Endothelial cell of umbilical vein (primary cell): ENCODE data around the gene FGF12. TPM values are rescaled to one million over a fixed set of nuclear protein-coding genes. Genes with fewer than 3 reads are reported as not detected.

Experiments used
- BruUV-seq: library from RNA; stranded (reverse); fragments of 400-500 nt; replicated peaks from 2 replicates; lab custom pipeline; 2021; lab: Mats Ljungman, UMichigan
- CTCF ChIA-PET: fragments of 300-600, 350-600 bp; sonication (Branson Sonifier 250); formaldehyde crosslinking; loops from one replicate; lab custom pipeline; 2021; ENCODE audit warnings: antibody characterized with exemption, inconsistent platforms; lab: Charles Lee
- POLR2A ChIA-PET: fragments of 300-600, 350-600 bp; sonication (Branson Sonifier 250); formaldehyde crosslinking; loops from one replicate; lab custom pipeline; 2021; ENCODE audit warnings: antibody characterized with exemption, inconsistent platforms; lab: Charles Lee
- DNase-seq: peaks from one replicate; pipeline ENCODE4 v3.0.0-alpha.2; 2011; ENCODE audit warnings: low read depth, low spot score
- FAIRE-seq: peaks from 2 replicates; lab custom pipeline; 2011; peaks lifted over from hg19 to GRCh38; lab: Jason Lieb, UNC
- H2AFZ ChIP-seq: 2 replicates; pipeline ENCODE4 v1.6.0; 2012; ENCODE audit warnings: low read depth, low read length, control low read depth, inconsistent platforms
- H3K27ac ChIP-seq: 2 replicates; pipeline ENCODE4 v1.5.1; 2011; ENCODE audit warnings: low read depth, mild to moderate bottlenecking, control low read depth, low read length, moderate library complexity; ENCODE audit not compliant: insufficient read depth
- H3K27me3 ChIP-seq, 2 experiments: 2 replicates each; pipeline versions ENCODE4 v1.6.0 to v1.6.1; 2011; ENCODE audit warnings: low read length in 2 of 2, mixed read lengths in 1 of 2; ENCODE audit not compliant: control insufficient read depth in 2 of 2, insufficient read depth in 2 of 2
- H3K36me3 ChIP-seq, 2 experiments: 2 replicates in 1 of 2; 3 replicates in 1 of 2; pipeline ENCODE4 v1.5.1; 2011; ENCODE audit warnings: low read length in 2 of 2, mild to moderate bottlenecking in 1 of 2, moderate library complexity in 1 of 2; ENCODE audit not compliant: control insufficient read depth in 2 of 2, insufficient read depth in 2 of 2; ENCODE audit errors: extremely low read depth in 1 of 2
- H3K4me1 ChIP-seq: 3 replicates; pipeline ENCODE4 v1.5.1; 2011; ENCODE audit warnings: mild to moderate bottlenecking, low read length; ENCODE audit not compliant: control insufficient read depth, insufficient read depth; ENCODE audit errors: extremely low read depth
- H3K4me2 ChIP-seq: 2 replicates; pipeline ENCODE4 v1.6.1; 2011; ENCODE audit warnings: low read length, control low read depth, mixed read lengths; ENCODE audit not compliant: insufficient read depth
- H3K4me3 ChIP-seq, 3 experiments: fragments of 200-600 bp in 1 of 3; sonication (generic), shearing (Covaris generic) in 1 of 3; replicated peaks in 1 of 3; 2 replicates each; pipeline ENCODE4 v1.5.1; 2011 to 2016; ENCODE audit warnings: control low read depth in 3 of 3, low read length in 3 of 3, mild to moderate bottlenecking in 2 of 3, inconsistent platforms in 1 of 3, low read depth in 1 of 3, moderate library complexity in 1 of 3; ENCODE audit not compliant: insufficient read depth in 1 of 3
- H3K79me2 ChIP-seq: 2 replicates; pipeline ENCODE4 v1.6.0; 2012; ENCODE audit warnings: low read length, inconsistent platforms; ENCODE audit not compliant: control insufficient read depth, insufficient read depth
- H3K9ac ChIP-seq: replicated peaks from 2 replicates; pipeline ENCODE3; 2011; ENCODE audit warnings: low read length, control low read depth; ENCODE audit not compliant: insufficient read depth; ENCODE audit errors: extremely low read depth
- H3K9me1 ChIP-seq: replicated peaks from 3 replicates; pipeline ENCODE4 v1.6.0; 2011; ENCODE audit warnings: mild to moderate bottlenecking, low read length; ENCODE audit not compliant: control insufficient read depth, insufficient read depth; ENCODE audit errors: extremely low read depth
- H3K9me3 ChIP-seq: replicated peaks from 2 replicates; pipeline ENCODE4 v1.5.1; 2012; ENCODE audit warnings: low read length, inconsistent platforms; ENCODE audit not compliant: control insufficient read depth, insufficient read depth
- H4K20me1 ChIP-seq: replicated peaks from 2 replicates; pipeline ENCODE3; 2011; ENCODE audit warnings: mild to moderate bottlenecking, low read length; ENCODE audit not compliant: control insufficient read depth, insufficient read depth; ENCODE audit errors: extremely low read depth
- CTCF ChIP-seq, 2 donors: IDR thresholded peaks; 1 replicate in 1 of 2; 2 replicates in 1 of 2; pipeline ENCODE4 v1.5.1; 2011; ENCODE audit warnings: low read length in 2 of 2, mild to moderate bottlenecking in 2 of 2, moderate library complexity in 2 of 2, control low read depth in 1 of 2, inconsistent platforms in 1 of 2, low read depth in 1 of 2; ENCODE audit not compliant: insufficient read depth in 1 of 2; ENCODE audit errors: extremely low read depth in 1 of 2
- EZH2 ChIP-seq: IDR thresholded peaks from 2 replicates; pipeline ENCODE4 v1.6.1; 2012; ENCODE audit warnings: borderline replicate concordance, low read depth, mild to moderate bottlenecking, moderate library complexity, low read length, inconsistent platforms; ENCODE audit not compliant: severe bottlenecking
- FOS ChIP-seq: IDR thresholded peaks from 2 replicates; pipeline ENCODE4 v1.6.1; 2011; ENCODE audit warnings: mild to moderate bottlenecking, low read length, moderate library complexity, borderline replicate concordance; ENCODE audit not compliant: insufficient read depth
- GATA2 ChIP-seq: IDR thresholded peaks from 2 replicates; pipeline ENCODE4 v1.7.0; 2011; ENCODE audit warnings: low read depth, mild to moderate bottlenecking, moderate library complexity, mixed read lengths, low read length; ENCODE audit not compliant: insufficient read length, insufficient read depth
- JUN ChIP-seq: IDR thresholded peaks from 2 replicates; pipeline ENCODE4 v1.6.1; 2011; ENCODE audit warnings: borderline replicate concordance, low read depth; ENCODE audit not compliant: insufficient read length, insufficient read depth
- MAX ChIP-seq: IDR thresholded peaks from 2 replicates; pipeline ENCODE4 v1.6.1; 2011; ENCODE audit not compliant: insufficient read depth, insufficient read length
- MYC ChIP-seq: IDR thresholded peaks from one replicate; pipeline ENCODE4 v1.6.1; 2011; ENCODE audit warnings: mild to moderate bottlenecking, low read depth, low read length
- POLR2A ChIP-seq: IDR thresholded peaks from 2 replicates; pipeline ENCODE4 v1.6.1; 2012; ENCODE audit warnings: low read depth, mild to moderate bottlenecking, control low read depth, low read length
- POLR2AphosphoS5 ChIP-seq: IDR thresholded peaks from 2 replicates; pipeline ENCODE4 v1.6.1; 2012; ENCODE audit warnings: low read depth, mild to moderate bottlenecking, control low read depth, low read length, moderate library complexity; ENCODE audit not compliant: insufficient read depth
- dilution Hi-C: fragments of 300-500 bp; cut with MboI; formaldehyde crosslinking; loops from one replicate; pipeline ENCODE4 v1.15.0; 2019; ENCODE audit warnings: low sequenced_read_pairs; ENCODE audit not compliant: extremely low pct_ligation_motif_present
- intact Hi-C: fragments of 100-400 bp; cut with micrococcal nuclease; formaldehyde crosslinking; loops from one replicate; pipeline ENCODE4 v1.10.0; 2022
- polyA plus RNA-seq, 4 experiments: library from polyadenylated mRNA; depleted of rRNA in 3 of 4; stranded (reverse) in 3 of 4; unstranded in 1 of 4; fragments of >200 nt; gene quantifications; 2 replicates each; pipeline versions ENCODE4 v1.2.1 to v1.2.3, GENCODE V29; 2011 to 2012; ENCODE audit warnings: missing spikeins in 1 of 4
- total RNA-seq: library from RNA; stranded (reverse); gene quantifications from 2 replicates; pipeline ENCODE4 v1.2.3, GENCODE V29; 2021

Gene FGF12
- total and polyA plus RNA-seq, 2 donors (not counting 3 experiments of a cell fraction or from before 2014, with no cell fraction given): 0.72 to 2.5 TPM

GRCh38 chr3:192687488-192688152 lies 39.7 kb downstream of the FGF12 start:
- FAIRE-seq: no peak
- no peaks in the 10 kb centered on the region for H3K36me3 ChIP-seq
- dilution Hi-C loops: no loop called here
- H3K27ac ChIP-seq: no peak overlapping the region
- ChIA-PET POLR2A (no interaction called here), CTCF (no interaction called here)
- H3K27me3 ChIP-seq: no peaks in the 10 kb centered on the region
- H3K9me3 ChIP-seq: peaks cover 2% of the 10 kb centered on the region
- no peak overlapping the region for H2AFZ ChIP-seq
- H3K79me2 ChIP-seq: no peaks in the 10 kb centered on the region
- H3K4me1 ChIP-seq: no peaks in the 10 kb centered on the region
- no peak overlapping the region for H3K4me3 ChIP-seq
- no peak overlapping the region for H3K4me2 ChIP-seq
- no peaks in the 10 kb centered on the region for H4K20me1 ChIP-seq
- intact Hi-C loops: no loop called here
- no peaks in the 10 kb centered on the region for H3K9me1 ChIP-seq
- no peak overlapping the region for H3K9ac ChIP-seq
- no peak for DNase-seq
- no peak for TF ChIP-seq MYC
- TF ChIP-seq POLR2AphosphoS5: no peak
- no peak for TF ChIP-seq POLR2A
- TF ChIP-seq JUN: no peak
- TF ChIP-seq EZH2: no peak
- no peak for TF ChIP-seq GATA2
- TF ChIP-seq FOS: no peak
- no peak for TF ChIP-seq MAX
- no peak for TF ChIP-seq CTCF (IDR thresholded peaks at IDR 0.05; ENCODE audit: extremely low read depth in 1 of 2, insufficient read depth in 1 of 2, low read depth in 1 of 2, low read length in 2 of 2)
- no TSS peak for BruUV-seq
